CD4-positive, alpha-beta T cell treated with Interleukin-10 for 1 hour (primary cell): ENCODE measurements around the gene STARD13.
A peak's percentile ranks its signal among the peaks of the same experiment; 100 is the strongest.
"Not testable (repeated sequence)": the region's sequence is repeated elsewhere in the genome, so short reads cannot be mapped to it uniquely, and the experiment has no call there.

ENCODE experiments used
- DNase-seq: peaks from one replicate; pipeline ENCODE4 v3.0.0-alpha.2; 2020

Gene STARD13

DNA sequence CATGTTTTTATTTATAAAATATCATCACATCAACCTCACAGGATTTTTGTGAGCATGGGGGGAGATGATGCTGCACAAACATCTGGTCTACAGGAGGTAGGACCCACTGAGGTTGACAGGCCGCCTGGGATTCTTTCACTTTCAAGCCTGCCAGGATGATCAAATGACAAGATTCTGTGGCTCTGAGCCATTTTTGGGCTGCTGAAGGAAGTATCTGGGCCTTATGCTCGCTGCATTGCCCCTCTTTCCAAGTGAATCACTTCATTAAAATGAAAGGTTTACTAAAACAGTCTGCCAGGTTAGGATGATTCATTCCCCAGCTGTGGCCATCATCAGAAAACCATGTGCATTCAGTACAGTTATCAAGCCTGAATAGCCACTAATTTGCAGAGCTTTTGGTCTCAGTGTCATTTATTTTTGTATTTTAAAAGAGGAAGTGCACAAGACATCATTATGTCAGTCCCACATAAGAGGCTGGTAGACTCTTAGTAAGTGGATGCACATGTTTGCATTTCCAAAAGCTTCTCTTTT, 34.4 kb downstream of the STARD13 start:
- DNase-seq: no peak

- no peak for DNase-seq
Observed at GRCh38 chr13:33250609-33251008, 34.9 kb downstream of the STARD13 start.

DNA sequence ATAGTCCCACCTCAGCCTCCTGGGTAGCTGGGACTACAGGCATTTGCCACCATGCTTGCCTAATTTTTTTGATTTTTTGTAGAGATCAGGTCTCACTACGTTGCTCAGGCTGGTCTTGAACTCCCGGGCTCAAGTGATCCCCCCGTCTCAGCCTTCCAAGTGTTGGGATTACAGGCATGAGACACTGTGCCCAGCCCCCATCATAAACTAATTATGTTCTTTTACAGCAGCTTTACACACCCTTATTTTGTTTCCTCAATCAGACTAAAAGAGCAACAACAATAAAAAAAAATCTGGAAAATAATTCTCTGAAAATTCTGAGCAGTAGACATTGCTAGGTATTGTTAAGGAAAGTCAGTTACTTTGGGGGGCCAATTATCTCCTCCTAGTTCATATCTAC, 35.7 kb downstream of the STARD13 start:
- no peak for DNase-seq

DNA sequence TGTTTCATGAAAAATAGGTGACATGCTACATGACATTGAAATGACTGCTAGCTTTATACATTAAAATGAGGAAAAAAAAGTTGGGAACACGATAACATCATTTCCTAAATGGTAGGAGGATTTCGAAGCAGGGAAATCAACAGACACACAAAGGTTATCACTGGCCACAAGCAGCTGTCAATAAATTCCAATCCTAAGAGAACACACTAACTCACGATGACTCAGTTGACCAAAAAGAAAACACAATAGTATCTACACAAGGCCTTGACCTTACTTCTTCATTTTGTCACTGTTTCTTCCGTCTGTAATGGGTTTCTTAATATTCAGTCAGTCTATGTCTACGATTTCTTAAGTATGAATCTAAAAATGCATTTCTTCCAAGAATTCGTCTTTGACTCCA, 36.5 kb downstream of the STARD13 start:
- no peak for DNase-seq

GRCh38 chr13:33245505-33246158, 39.9 kb downstream of the STARD13 start:
- DNase-seq: no peak

- DNase-seq: no peak
Observed at GRCh38 chr13:33244907-33245287, 40.7 kb downstream of the STARD13 start.

GRCh38 chr13:33244210-33244906, 41.2 kb downstream of the STARD13 start:
- DNase-seq: no peak

- DNase-seq: no peak
Observed at GRCh38 chr13:33242984-33243617, 42.5 kb downstream of the STARD13 start.

- not testable (repeated sequence) for DNase-seq
Observed at GRCh38 chr13:33242372-33242771, 43.2 kb downstream of the STARD13 start.

- no peak for DNase-seq
Observed at GRCh38 chr13:33236021-33236420, 49.5 kb downstream of the STARD13 start.

DNA sequence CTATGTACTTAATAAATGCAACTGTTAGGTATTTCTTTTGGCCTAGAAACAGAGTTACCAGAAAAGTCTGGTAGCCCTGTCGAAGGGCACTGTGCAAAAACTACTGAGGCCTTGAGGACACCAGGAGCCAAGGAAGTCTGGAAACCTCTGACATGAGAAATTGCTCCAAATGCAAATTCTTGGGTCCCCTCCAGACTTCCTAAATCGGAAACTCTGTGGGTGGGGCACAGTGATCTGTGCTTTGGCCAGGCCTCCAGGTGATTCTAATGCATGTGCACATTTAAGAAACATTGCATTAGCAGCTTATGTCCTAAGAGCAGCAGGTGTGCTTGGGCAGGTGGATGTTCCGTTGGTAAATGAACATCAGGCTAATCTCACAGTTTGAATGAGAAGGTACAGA, 50.0 kb downstream of the STARD13 start:
- no peak for DNase-seq

DNA sequence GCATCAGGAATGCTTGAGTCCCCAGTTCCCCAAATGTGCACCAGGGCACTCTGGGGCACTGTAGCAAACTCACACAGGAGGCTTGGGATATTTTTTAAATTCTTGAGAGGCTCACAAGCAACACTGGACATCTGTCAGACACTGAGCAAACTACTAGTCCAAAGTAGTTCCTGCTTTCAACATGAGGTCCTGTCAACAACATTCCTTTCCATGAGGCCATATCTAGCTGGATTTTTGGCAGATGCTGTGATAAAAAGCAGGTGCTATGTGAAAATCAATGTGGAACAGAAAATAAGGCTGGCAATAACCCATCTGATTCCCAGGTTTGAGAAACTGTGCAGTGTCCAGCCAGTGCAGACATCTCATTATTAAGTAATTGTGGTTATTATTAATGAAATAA, 50.5 kb downstream of the STARD13 start:
- no peak for DNase-seq

DNA sequence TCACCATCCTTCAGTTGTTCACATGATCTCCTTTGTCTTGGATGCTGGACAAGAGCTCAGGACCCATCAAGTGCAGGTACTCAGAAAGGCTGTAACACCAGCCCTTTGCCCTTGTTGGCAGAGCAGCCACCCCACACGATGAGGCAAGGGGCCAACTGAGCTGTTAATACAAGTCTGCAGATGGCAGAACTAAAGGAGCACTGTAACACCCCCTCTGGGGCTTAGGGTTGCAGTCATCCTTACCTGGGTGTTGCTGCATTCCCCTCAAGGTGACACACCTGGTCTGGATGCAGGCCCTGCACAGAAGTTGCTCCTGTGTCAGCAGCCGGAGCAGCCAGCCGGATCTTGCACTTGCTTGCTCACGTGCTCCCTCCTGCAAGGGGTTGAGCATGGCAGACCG, 52.0 kb downstream of the STARD13 start:
- DNase-seq: no peak

DNA sequence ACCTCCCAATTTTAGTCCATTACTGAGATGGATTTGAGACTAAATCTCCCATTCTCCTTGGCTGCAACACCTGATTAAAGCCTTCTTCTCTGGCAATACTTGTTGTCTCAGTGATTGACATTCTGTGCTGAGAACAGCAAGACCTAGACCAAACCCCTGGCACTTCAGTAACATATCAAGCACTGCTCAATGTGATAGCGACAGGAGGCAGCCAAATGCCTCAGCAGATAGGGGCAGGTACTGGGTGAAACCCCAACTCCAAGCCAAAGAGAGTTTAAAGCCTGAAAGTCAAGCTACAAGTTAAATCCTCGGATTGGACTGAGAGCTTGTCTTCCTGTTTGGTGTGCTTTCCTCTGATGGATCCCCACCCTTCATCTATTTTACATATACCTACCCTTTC, 52.7 kb downstream of the STARD13 start:
- DNase-seq: no peak

- no peak for DNase-seq
Observed at GRCh38 chr13:33231339-33231738, 54.2 kb downstream of the STARD13 start.

- no peak for DNase-seq
Observed at GRCh38 chr13:33230178-33230881, 55.2 kb downstream of the STARD13 start.

DNA sequence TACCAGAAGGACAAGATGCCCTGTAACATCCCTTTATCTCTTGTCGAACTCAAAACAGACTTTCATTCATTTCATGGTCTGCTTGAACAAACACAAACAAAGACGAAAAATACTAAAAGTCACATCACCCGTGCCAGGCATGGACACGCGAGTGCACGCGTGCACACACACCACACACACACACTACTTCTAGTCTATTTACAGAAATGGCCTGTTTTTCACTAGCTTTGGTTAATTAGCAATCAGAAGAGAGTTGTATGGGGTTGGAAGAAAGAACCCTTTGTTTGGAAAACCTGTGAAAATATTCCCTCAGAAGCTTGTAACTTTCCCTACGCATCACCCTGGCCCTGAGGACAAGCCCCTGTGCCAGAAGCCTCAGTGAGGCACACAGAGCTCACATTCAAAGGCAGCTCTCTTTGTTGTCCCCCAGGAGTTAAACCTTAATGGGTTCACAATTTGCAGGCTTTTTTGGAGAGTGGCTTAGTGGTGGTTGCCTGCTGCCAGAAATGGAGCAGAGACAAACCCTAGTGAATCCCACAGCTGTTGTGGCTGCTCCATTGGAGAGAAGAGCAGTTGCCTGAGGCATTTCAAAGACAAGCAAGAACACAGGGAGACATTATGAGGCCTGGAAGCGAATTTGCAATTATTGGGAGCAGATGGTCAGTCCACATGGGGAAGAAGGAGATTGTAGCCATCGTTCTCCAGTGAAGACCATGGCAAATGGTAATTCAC, 55.9 kb downstream of the STARD13 start:
- DNase-seq: no peak

- DNase-seq: peak; percentile 56
Observed at GRCh38 chr13:33228648-33229445, 56.7 kb downstream of the STARD13 start.

DNA sequence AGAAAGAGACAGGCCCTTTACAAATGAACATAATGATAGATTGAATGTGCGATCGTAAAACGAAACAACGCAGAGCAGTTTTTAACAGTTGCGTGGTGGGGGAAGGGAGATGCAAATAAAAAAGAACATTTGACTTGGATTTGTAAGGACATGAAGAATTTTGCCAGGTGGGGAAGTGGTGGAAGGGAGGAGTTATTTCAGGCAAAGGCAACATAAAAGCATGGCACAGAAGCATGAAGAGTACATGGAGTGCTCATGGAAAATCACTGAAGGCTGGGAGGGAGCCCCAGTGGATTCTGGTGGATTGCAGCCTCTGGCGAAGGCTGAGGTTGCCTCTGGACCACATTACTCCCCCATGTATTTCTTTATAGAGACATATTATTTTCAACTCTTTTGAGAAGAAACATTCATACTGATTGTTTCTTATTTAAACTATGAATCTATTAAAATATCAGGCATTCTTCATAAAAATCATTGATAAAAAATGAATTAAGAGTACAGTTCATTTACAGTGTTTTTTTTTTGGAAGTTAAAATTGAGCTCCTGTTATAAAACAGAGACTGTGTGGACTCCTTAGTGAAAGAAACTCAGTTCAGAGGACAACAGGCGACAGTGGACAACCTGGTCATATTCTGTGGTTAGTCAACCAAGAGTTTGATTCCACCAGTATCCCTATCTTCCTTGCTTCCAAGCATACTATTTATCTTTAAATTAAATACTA, 57.5 kb downstream of the STARD13 start:
- DNase-seq: no peak

DNA sequence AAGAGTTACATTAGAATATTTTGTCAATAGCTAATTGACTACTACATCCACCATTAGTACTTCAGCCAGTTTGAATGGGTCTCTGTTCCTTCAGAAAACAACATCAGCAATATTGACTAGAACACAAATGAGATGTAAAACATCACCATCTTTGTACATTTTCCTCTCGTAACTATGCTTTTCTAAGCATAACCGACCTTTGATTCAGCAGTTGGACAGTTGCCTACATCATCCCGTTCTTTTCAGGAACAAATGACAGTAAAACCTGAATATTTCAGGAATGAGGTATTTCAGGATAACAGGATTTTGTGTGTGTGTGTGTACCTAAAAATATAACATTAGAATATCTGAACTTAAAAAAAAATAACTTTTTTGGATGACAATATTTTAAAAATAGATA, 60.9 kb downstream of the STARD13 start:
- DNase-seq: no peak

DNA sequence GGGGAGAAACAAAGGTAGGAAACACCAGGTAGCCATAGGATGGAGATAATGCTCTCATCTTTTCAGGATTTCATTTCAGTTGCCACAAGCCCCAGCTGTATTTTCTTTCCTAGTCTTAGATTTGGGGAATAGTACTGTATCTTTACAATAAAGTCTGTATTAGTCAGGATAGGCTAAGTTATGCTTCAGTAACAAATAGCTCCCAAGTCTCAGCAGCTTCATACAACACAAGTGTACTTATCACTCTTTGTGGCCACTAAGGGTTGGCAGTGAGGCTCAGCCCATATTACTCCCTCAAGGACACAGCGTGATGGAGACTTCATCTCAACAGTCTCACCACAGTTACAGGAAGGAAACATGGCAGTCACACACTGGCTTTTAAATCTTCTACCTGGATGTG, 61.4 kb downstream of the STARD13 start:
- DNase-seq: no peak
